ENCODE data around the gene NRXN2. TPM values are rescaled to one million over a fixed set of nuclear protein-coding genes. Genes with fewer than 3 reads are reported as not detected.
A peak's percentile ranks its signal among the peaks of the same experiment; 100 is the strongest.

NRXN2 gene
- total and polyA plus RNA-seq, 9 donors = 11.8 to 41.8 (median 30.5) TPM

GRCh38 chr11:64568584-64569140 is 154.3 kb downstream of the NRXN2 start:
- no peaks in the 10 kb centered on the region for H3K36me3 ChIP-seq (ENCODE audit: control insufficient read depth, insufficient read depth, low read length)
- H3K27ac ChIP-seq (ENCODE audit: low read length) = no peak overlapping the region
- H3K4me3 ChIP-seq (ENCODE audit: low read length) = no peak overlapping the region
- peaks cover 16% of the 10 kb centered on the region for H3K4me1 ChIP-seq (ENCODE audit: control insufficient read depth, insufficient read depth, low read length)
- H3K27me3 ChIP-seq (ENCODE audit: control insufficient read depth, insufficient read depth, low read length) = no peaks in the 10 kb centered on the region
- 90% methylated on average over 3 of the region's 8 CpGs for WGBS (ENCODE audit: insufficient coverage)
- no peaks in the 10 kb centered on the region for H3K9me3 ChIP-seq (replicated peaks; ENCODE audit: control insufficient read depth, low read depth, low read length)
- DNase-seq = no peak

- H3K4me3 ChIP-seq (ENCODE audit: low read length) = no peak overlapping the region
- WGBS (ENCODE audit: insufficient coverage) = 55% methylated on average over 33 of the region's 34 CpGs
- no peak overlapping the region for H3K27ac ChIP-seq (ENCODE audit: low read length)
- H3K36me3 ChIP-seq (ENCODE audit: control insufficient read depth, insufficient read depth, low read length) = no peaks in the 10 kb centered on the region
- H3K27me3 ChIP-seq (ENCODE audit: control insufficient read depth, insufficient read depth, low read length) = no peaks in the 10 kb centered on the region
- DNase-seq = no peak
- no peaks in the 10 kb centered on the region for H3K9me3 ChIP-seq (replicated peaks; ENCODE audit: control insufficient read depth, low read depth, low read length)
- H3K4me1 ChIP-seq (ENCODE audit: control insufficient read depth, insufficient read depth, low read length) = peaks cover 16% of the 10 kb centered on the region
These were observed 154.9 kb downstream of the NRXN2 start for GRCh38 chr11:64568041-64568571.

DNA sequence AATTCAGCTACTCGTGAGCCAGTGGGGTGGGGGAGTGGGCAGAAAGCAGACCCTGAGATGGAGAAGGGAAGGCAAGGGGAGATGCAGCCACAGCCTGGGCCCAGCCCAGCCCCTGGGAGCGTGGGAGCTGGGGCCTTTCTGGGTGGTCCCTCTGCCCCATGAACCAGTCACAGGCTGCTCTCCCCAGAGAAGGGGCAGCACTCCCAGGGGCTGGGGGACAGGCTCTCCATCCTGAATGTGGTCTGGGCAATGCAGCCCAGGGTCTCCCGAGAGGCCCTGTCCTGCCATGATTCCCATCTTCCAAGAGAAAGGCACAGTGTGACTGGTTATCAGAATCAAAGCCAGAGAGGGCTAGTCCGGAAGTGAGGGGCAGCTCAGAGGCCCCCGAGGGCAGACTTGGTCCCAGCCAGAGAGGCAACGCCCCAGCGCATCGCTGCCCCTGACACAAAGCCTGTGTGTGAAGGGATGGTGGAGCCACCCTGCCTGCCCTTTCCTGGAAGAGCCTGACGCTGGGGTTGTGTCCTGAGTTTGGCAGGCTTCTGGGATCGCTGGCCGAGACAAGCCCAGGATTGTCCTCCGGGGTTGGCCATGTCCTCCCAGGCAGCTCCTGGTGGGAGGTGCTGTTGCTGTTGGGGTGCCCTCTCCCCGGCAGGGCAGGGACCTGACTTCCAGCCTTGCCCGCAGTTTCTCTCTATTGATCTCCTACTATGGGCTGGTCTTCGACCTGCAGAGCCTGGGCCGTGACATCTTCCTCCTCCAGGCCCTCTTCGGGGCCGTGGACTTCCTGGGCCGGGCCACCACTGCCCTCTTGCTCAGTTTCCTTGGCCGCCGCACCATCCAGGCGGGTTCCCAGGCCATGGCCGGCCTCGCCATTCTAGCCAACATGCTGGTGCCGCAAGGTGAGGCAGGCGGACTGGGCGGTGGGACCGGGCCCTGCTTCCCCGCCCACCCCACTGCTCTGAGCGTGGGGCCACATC is 155.8 kb downstream of the NRXN2 start:
- no peaks in the 10 kb centered on the region for H3K36me3 ChIP-seq (ENCODE audit: control insufficient read depth, insufficient read depth, low read length)
- H3K4me3 ChIP-seq (ENCODE audit: low read length) = no peak overlapping the region
- no peak for DNase-seq
- H3K9me3 ChIP-seq (replicated peaks; ENCODE audit: control insufficient read depth, low read depth, low read length) = no peaks in the 10 kb centered on the region
- 80% methylated on average over 22 of the region's 30 CpGs for WGBS (ENCODE audit: insufficient coverage)
- no peak overlapping the region for H3K27ac ChIP-seq (ENCODE audit: low read length)
- H3K4me1 ChIP-seq (ENCODE audit: control insufficient read depth, insufficient read depth, low read length) = peaks cover 16% of the 10 kb centered on the region
- peaks cover 2% of the 10 kb centered on the region for H3K27me3 ChIP-seq (ENCODE audit: control insufficient read depth, insufficient read depth, low read length)

- no peak overlapping the region for H3K4me3 ChIP-seq (ENCODE audit: low read length)
- no peaks in the 10 kb centered on the region for H3K36me3 ChIP-seq (ENCODE audit: control insufficient read depth, insufficient read depth, low read length)
- no peaks in the 10 kb centered on the region for H3K9me3 ChIP-seq (replicated peaks; ENCODE audit: control insufficient read depth, low read depth, low read length)
- WGBS (ENCODE audit: insufficient coverage) = 70% methylated on average over 2 of the region's 18 CpGs
- H3K27ac ChIP-seq (ENCODE audit: low read length) = no peak overlapping the region
- DNase-seq = peak; percentile 90
- peaks cover 2% of the 10 kb centered on the region for H3K27me3 ChIP-seq (ENCODE audit: control insufficient read depth, insufficient read depth, low read length)
- peaks cover 16% of the 10 kb centered on the region for H3K4me1 ChIP-seq (ENCODE audit: control insufficient read depth, insufficient read depth, low read length)
These were observed 156.7 kb downstream of the NRXN2 start for GRCh38 chr11:64566042-64566914.

- peaks cover 2% of the 10 kb centered on the region for H3K27me3 ChIP-seq (ENCODE audit: control insufficient read depth, insufficient read depth, low read length)
- H3K27ac ChIP-seq (ENCODE audit: low read length) = no peak overlapping the region
- H3K36me3 ChIP-seq (ENCODE audit: control insufficient read depth, insufficient read depth, low read length) = no peaks in the 10 kb centered on the region
- peaks cover 20% of the 10 kb centered on the region for H3K4me1 ChIP-seq (ENCODE audit: control insufficient read depth, insufficient read depth, low read length)
- WGBS (ENCODE audit: insufficient coverage) = 83% methylated on average over 18 of the region's 24 CpGs
- H3K9me3 ChIP-seq (replicated peaks; ENCODE audit: control insufficient read depth, low read depth, low read length) = no peaks in the 10 kb centered on the region
- no peak for DNase-seq
- no peak overlapping the region for H3K4me3 ChIP-seq (ENCODE audit: low read length)
These were observed 157.8 kb downstream of the NRXN2 start for GRCh38 chr11:64564947-64565889.

DNA sequence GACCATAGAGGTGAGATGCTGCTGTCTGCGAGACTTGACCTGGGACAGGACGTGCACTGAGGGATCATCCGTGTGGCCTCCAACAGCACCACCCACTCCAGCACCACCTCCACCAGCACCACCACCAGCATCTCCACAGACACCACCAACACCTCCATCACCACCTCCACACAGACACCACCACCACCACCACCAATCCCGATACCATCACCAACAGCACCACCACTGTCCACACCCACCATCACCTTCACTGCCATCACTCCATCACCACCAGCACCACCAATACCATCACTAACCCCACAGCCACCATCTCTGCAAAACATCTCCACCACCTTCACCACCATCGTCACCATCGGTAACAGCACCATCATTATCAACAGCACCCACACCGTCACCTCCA is 158.6 kb downstream of the NRXN2 start:
- H3K9me3 ChIP-seq (replicated peaks; ENCODE audit: control insufficient read depth, low read depth, low read length) = no peaks in the 10 kb centered on the region
- DNase-seq = no peak
- no peak overlapping the region for H3K27ac ChIP-seq (ENCODE audit: low read length)
- H3K4me1 ChIP-seq (ENCODE audit: control insufficient read depth, insufficient read depth, low read length) = peaks cover 23% of the 10 kb centered on the region
- WGBS (ENCODE audit: insufficient coverage) = 100% methylated on average over 4 of the region's 7 CpGs
- no peak overlapping the region for H3K4me3 ChIP-seq (ENCODE audit: low read length)
- H3K36me3 ChIP-seq (ENCODE audit: control insufficient read depth, insufficient read depth, low read length) = no peaks in the 10 kb centered on the region
- peaks cover 2% of the 10 kb centered on the region for H3K27me3 ChIP-seq (ENCODE audit: control insufficient read depth, insufficient read depth, low read length)

DNA sequence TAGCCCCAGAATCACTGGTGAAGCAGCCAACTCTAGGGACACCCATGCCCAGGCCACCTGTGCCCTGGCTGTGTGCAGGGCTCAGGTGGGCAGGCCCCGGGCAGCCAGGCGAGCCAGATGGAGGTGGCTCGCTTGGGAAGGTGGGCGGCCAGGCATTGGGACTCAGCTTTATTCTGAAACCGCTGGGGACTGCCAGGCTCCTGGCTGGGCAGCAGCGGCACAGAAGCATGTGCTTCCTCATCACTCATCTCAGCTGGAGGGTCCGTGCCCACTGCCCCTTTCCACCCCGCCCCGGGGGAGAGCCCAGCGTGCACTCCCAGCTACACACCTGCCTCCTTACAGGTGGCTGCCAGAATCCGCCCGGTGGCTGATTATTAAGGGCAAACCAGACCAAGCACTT is 159.0 kb downstream of the NRXN2 start:
- no peak overlapping the region for H3K27ac ChIP-seq (ENCODE audit: low read length)
- no peaks in the 10 kb centered on the region for H3K9me3 ChIP-seq (replicated peaks; ENCODE audit: control insufficient read depth, low read depth, low read length)
- H3K4me3 ChIP-seq (ENCODE audit: low read length) = no peak overlapping the region
- no peak for DNase-seq
- H3K27me3 ChIP-seq (ENCODE audit: control insufficient read depth, insufficient read depth, low read length) = peaks cover 2% of the 10 kb centered on the region
- H3K36me3 ChIP-seq (ENCODE audit: control insufficient read depth, insufficient read depth, low read length) = no peaks in the 10 kb centered on the region
- H3K4me1 ChIP-seq (ENCODE audit: control insufficient read depth, insufficient read depth, low read length) = peaks cover 23% of the 10 kb centered on the region
- 92% methylated on average over 12 of the region's 12 CpGs for WGBS (ENCODE audit: insufficient coverage)

DNA sequence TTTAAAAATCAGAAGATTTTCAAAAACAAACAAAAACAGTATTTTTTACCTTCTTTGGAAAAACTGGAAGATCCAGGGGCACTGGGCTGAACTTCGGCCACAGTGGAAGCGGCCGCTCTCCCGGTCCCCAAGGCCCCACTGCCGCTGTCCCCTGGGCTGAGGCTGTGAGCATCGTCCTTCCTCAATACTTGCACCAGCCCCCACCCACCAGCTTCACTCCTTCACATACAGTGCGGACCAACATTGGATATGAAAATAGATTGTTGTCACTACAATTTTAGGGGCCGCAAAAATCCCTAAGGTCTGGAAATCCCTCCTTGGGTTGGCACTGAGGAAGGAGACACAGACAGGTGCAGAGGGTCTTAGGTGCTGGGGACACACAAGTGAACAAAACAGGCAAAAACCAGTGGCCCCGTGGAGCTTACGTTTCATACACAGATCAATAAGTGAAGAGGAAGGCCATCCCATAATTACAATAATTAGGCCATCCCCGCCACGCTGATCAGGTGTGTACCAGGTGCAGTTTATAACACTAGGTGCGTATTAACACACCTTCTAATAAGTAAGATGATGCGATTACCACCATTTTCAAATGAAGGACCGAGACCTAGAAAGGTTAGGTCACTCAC is 160.2 kb downstream of the NRXN2 start:
- H3K27ac ChIP-seq (ENCODE audit: low read length) = no peak overlapping the region
- H3K4me3 ChIP-seq (ENCODE audit: low read length) = no peak overlapping the region
- H3K36me3 ChIP-seq (ENCODE audit: control insufficient read depth, insufficient read depth, low read length) = no peaks in the 10 kb centered on the region
- H3K9me3 ChIP-seq (replicated peaks; ENCODE audit: control insufficient read depth, low read depth, low read length) = no peaks in the 10 kb centered on the region
- H3K4me1 ChIP-seq (ENCODE audit: control insufficient read depth, insufficient read depth, low read length) = peaks cover 25% of the 10 kb centered on the region
- DNase-seq = no peak
- peaks cover 2% of the 10 kb centered on the region for H3K27me3 ChIP-seq (ENCODE audit: control insufficient read depth, insufficient read depth, low read length)
- 92% methylated on average over 8 of the region's 15 CpGs for WGBS (ENCODE audit: insufficient coverage)

Measured in muscle of leg (tissue), 11 donors.